Left lung (tissue), 10 donors: ENCODE measurements around the gene USF2. TPM values are rescaled to one million over a fixed set of nuclear protein-coding genes. Genes with fewer than 3 reads are reported as not detected.

Experiments
- ATAC-seq: fragments of 200-7000 bp; cut with Tn5 transposase; one replicate; pipeline ENCODE4 v1.9.1; 2020; ENCODE audit warnings: moderate library complexity
- DNase-seq, 4 donors: peaks; one replicate each; pipeline ENCODE4 v3.0.0-alpha.2; 2013 to 2020
- H3K27ac ChIP-seq, 2 donors: fragments of 200-600 bp; sonication (generic) in 1 of 2; one replicate each; pipeline versions ENCODE4 v1.5.0 to v1.8.0; 2020 to 2021
- H3K27me3 ChIP-seq, 2 donors: fragments of 200-600 bp; sonication (generic) in 1 of 2; one replicate each; pipeline versions ENCODE4 v1.5.0 to v1.8.0; 2020 to 2021
- H3K36me3 ChIP-seq, 2 donors: fragments of 200-600 bp; sonication (generic) in 1 of 2; one replicate each; pipeline versions ENCODE4 v1.5.0 to v1.8.0; 2020 to 2021
- H3K4me1 ChIP-seq, 2 donors: fragments of 200-600 bp; one replicate each; pipeline ENCODE4 v1.8.0; 2021
- H3K4me3 ChIP-seq, 2 donors: fragments of 200-600 bp; sonication (generic) in 1 of 2; one replicate each; pipeline versions ENCODE4 v1.5.0 to v1.8.0; 2020 to 2021; ENCODE audit warnings: mild to moderate bottlenecking in 1 of 2
- H3K9me3 ChIP-seq, 2 donors: fragments of 200-600 bp; sonication (generic) in 1 of 2; one replicate each; pipeline versions ENCODE4 v1.5.0 to v1.8.0; 2020 to 2021
- intact Hi-C, 2 donors: fragments of 100-400 bp; cut with DNase I; formaldehyde crosslinking; loops; one replicate each; pipeline versions ENCODE4 v1.11.2 to v1.14.2; 2022
- polyA plus RNA-seq, 6 donors: library from polyadenylated mRNA; unstranded; fragments of 120-200 nt; gene quantifications; one replicate each; pipeline ENCODE4 v1.2.1, GENCODE V29; 2013; ENCODE audit not compliant: insufficient read length in 6 of 6
- total RNA-seq, 2 donors: library from RNA; stranded (reverse); fragmentation: NEBNext Ultra II Directional; extraction: Animal tissue kit (Norgen Biotek cat#: 25700); gene quantifications; one replicate each; pipeline ENCODE4 v1.2.1, GENCODE V29; 2021
- TF ChIP-seq, protein P1 (sequence below), 2 donors: fragments of 200-600 bp; sonication (generic) in 1 of 2; IDR thresholded peaks; one replicate each; pipeline versions ENCODE4 v1.5.0 to v1.8.0; 2021; ENCODE audit warnings: antibody characterized with exemption in 2 of 2
- donor health status: DM: no; HTN: yes; CAD: no.
- donor health status: DM: no; HTN: no; CAD: no.

Gene USF2
- total and polyA plus RNA-seq, 8 donors, result 123 to 187 (median 162) TPM

DNA sequence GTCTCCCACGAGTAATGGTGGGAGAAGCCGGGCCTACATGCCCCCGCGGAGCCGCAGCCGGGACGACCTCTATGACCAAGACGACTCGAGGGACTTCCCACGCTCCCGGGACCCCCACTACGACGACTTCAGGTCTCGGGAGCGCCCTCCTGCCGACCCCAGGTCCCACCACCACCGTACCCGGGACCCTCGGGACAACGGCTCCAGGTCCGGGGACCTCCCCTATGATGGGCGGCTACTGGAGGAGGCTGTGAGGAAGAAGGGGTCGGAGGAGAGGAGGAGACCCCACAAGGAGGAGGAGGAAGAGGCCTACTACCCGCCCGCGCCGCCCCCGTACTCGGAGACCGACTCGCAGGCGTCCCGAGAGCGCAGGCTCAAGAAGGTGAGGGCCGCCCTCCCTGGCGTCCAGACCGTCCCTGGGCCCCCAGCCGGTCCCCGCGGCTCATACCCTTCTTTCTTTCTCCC, 1.4 kb upstream of the USF2 start:
- intact Hi-C loops, result no loop called here

DNA sequence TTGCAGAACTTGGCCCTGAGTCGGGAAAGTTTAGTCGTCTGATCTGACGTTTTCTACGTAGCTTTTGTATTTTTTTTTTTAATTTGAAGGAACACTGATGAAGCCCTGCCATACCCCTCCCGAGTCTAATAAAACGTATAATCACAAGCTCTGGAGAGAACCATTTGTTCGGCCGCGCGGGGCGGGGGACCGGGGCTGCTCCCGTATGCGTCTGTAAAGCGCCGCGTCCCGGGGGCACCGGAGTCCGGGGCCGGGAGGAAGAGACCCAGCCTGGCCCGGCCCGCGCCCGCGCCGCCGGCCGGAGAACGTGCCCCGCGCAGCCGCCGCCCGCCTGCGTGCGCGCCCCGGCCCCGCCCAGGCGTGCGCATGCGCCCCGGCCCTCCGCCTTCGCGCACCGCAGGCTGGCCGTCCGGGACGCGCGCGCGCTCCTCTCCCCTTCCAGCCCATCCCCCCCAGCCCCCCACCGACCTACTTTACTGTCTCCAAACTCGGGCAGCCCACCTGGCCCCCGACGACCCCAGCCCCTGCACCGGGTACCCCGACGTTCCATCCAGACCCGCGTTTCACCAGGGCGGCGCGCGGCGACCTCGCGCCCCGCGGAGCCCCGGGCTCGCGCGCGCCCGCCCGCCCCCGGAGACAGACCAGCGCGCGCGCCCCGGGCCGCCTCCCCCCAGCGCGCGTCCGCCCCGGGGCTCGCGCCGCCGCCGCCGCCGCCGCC, 785 bp upstream of the USF2 start:
- TF ChIP-seq, protein P1, sequence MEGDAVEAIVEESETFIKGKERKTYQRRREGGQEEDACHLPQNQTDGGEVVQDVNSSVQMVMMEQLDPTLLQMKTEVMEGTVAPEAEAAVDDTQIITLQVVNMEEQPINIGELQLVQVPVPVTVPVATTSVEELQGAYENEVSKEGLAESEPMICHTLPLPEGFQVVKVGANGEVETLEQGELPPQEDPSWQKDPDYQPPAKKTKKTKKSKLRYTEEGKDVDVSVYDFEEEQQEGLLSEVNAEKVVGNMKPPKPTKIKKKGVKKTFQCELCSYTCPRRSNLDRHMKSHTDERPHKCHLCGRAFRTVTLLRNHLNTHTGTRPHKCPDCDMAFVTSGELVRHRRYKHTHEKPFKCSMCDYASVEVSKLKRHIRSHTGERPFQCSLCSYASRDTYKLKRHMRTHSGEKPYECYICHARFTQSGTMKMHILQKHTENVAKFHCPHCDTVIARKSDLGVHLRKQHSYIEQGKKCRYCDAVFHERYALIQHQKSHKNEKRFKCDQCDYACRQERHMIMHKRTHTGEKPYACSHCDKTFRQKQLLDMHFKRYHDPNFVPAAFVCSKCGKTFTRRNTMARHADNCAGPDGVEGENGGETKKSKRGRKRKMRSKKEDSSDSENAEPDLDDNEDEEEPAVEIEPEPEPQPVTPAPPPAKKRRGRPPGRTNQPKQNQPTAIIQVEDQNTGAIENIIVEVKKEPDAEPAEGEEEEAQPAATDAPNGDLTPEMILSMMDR (IDR thresholded peaks at IDR 0.05), result no peak
- DNase-seq, result peak; percentile 75 to 94 (median 76)
- peak overlapping the region; percentile 59 to 80 for H3K4me3 ChIP-seq
- H3K27ac ChIP-seq, result peak overlapping the region; percentile 91 to 93
- no peaks in the 10 kb centered on the region for H3K27me3 ChIP-seq
- no peaks in the 10 kb centered on the region for H3K9me3 ChIP-seq
- peaks cover 15 to 61% of the 10 kb centered on the region in 2 donors for H3K4me1 ChIP-seq
- intact Hi-C loops, result no loop called here
- H3K36me3 ChIP-seq, result peaks cover 0 to 39% of the 10 kb centered on the region in 2 donors
- ATAC-seq, result peak; percentile 64

More for the DNA sequence above, 1.4 kb upstream of the USF2 start:
- peak; percentile 33 for ATAC-seq
- Histone ChIP-seq H3K4me3 (peak overlapping the region; percentile 59 to 80), H3K27me3 (no peaks in the 10 kb centered on the region), H3K27ac (peak overlapping the region; percentile 91 to 93), H3K36me3 (peaks cover 0 to 33% of the 10 kb centered on the region in 2 donors), H3K9me3 (no peaks in the 10 kb centered on the region), H3K4me1 (peaks cover 15 to 55% of the 10 kb centered on the region in 2 donors)
- DNase-seq, result peak; percentile 39 to 90 (median 45)
- TF ChIP-seq, protein P1 (IDR thresholded peaks at IDR 0.05), result no peak

DNA sequence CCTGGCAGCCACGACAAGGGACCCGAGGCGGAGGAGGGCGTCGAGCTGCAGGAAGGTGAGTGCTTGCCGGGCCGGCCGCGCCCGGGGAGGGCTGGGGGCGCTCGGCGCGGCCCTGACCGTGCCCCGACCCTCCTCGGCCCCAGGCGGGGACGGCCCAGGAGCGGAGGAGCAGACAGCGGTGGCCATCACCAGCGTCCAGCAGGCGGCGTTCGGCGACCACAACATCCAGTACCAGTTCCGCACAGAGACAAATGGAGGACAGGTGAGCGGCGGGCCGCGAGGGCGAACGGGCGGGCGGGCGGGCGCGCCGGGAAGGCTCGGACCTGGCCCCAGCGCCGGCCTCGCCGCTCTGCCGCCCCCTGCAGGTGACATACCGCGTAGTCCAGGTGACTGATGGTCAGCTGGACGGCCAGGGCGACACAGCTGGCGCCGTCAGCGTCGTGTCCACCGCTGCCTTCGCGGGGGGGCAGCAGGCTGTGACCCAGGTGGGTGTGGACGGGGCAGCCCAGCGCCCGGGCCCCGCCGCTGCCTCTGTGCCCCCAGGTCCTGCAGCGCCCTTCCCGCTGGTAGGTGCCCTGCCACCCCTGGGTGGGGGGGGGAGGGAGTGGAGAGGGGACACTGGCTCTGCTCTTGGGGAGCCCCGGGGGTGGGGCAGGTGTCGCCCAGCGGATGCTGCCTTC, 816 bp downstream of the USF2 start:
- peaks cover 15 to 69% of the 10 kb centered on the region in 2 donors for H3K4me1 ChIP-seq
- H3K4me3 ChIP-seq, result peak overlapping the region; percentile 48 to 80
- no peaks in the 10 kb centered on the region for H3K27me3 ChIP-seq
- DNase-seq (peak; percentile 75 to 96 (median 90)), ATAC-seq (peak; percentile 69)
- peaks cover 0 to 51% of the 10 kb centered on the region in 2 donors for H3K36me3 ChIP-seq
- TF ChIP-seq, protein P1 (IDR thresholded peaks at IDR 0.05), result peak; percentile 74 to 90
- intact Hi-C loops, result no loop called here
- H3K27ac ChIP-seq, result peak overlapping the region; percentile 87 to 93
- no peaks in the 10 kb centered on the region for H3K9me3 ChIP-seq

DNA sequence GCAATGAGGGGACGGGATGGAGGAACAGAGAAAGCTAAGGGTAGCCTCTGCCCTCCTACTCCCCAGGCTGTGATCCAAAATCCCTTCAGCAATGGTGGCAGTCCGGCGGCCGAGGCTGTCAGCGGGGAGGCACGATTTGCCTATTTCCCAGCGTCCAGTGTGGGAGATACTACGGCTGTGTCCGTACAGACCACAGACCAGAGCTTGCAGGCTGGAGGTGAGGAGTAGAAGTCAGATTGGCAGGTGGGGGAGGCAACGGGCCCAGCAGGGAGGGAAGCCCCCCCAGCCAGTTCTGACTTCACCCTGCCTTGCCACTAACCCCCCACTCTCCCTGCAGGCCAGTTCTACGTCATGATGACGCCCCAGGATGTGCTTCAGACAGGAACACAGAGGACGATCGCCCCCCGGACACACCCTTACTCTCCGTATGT, 1.6 kb downstream of the USF2 start:
- intact Hi-C loops, result no loop called here
- Histone ChIP-seq H3K4me1 (peaks cover 13 to 60% of the 10 kb centered on the region in 2 donors), H3K9me3 (no peaks in the 10 kb centered on the region), H3K27ac (peak overlapping the region in 1 of 2 donors; percentile 93), H3K27me3 (no peaks in the 10 kb centered on the region), H3K36me3 (peaks cover 0 to 56% of the 10 kb centered on the region in 2 donors), H3K4me3 (peak overlapping the region in 1 of 2 donors; percentile 80)
- DNase-seq (peak in 1 of 4 donors; percentile 59), ATAC-seq (no peak)
- TF ChIP-seq, protein P1 (IDR thresholded peaks at IDR 0.05), result no peak

DNA sequence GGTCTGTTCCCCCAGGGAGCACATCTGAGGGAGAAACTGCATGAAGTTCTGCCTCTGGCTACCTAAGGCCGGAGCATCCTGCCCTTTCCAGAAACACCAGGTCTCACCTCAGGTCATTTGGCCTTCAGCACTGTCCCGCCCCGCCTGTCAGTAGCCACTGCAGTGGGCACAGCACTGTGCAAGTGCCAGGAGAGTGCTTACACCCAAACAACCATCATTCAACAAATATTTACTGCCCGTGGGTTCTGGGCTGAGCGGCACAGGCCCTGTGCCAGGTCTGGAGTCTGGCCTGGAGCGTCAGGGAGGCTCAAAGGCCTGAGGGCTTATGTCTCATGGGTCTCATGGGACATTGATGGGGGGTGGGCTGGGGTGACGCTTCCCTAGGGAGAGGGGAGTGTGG, 2.8 kb downstream of the USF2 start:
- no peaks in the 10 kb centered on the region for H3K27me3 ChIP-seq
- no peaks in the 10 kb centered on the region for H3K9me3 ChIP-seq
- peaks cover 0 to 68% of the 10 kb centered on the region in 2 donors for H3K36me3 ChIP-seq
- peaks cover 8 to 49% of the 10 kb centered on the region in 2 donors for H3K4me1 ChIP-seq
- no peak for ATAC-seq
- TF ChIP-seq, protein P1 (IDR thresholded peaks at IDR 0.05), result no peak
- no peak for DNase-seq
- no peak overlapping the region for H3K4me3 ChIP-seq
- H3K27ac ChIP-seq, result no peak overlapping the region
- intact Hi-C loops, result no loop called here
